ENCODE results near the gene DDX41.

GRCh38 chr5:177501874-177502678 is 14.7 kb downstream of the DDX41 start:
- TF ChIP-seq EZH2 (IDR thresholded peaks at IDR 0.05; ENCODE audit: borderline replicate concordance, control insufficient read depth, low read depth, low read length) (no peak), ZNF274 (IDR thresholded peaks at IDR 0.05; ENCODE audit: insufficient read depth, insufficient read length) (no peak), USF1 (IDR thresholded peaks at IDR 0.05; ENCODE audit: borderline replicate concordance, extremely low read length, insufficient read depth, low read depth, low read length) (no peak), EP300 (IDR thresholded peaks at IDR 0.05; ENCODE audit: borderline replicate concordance in 1 of 2, control insufficient read depth in 1 of 2, low read depth in 2 of 2, low read length in 2 of 2) (peak; percentile 82 to 91; a peak in 3 of 4 replicates), CTCF (IDR thresholded peaks at IDR 0.05 in 2 of 3, conservative IDR thresholded peaks at IDR 0.05 in 1 of 3; ENCODE audit: control insufficient read depth in 2 of 3, extremely low read depth in 1 of 3, insufficient read depth in 1 of 3, low read depth in 3 of 3, low read length in 3 of 3) (no peak), YY1 (IDR thresholded peaks at IDR 0.05; ENCODE audit: low read depth, low read length) (no peak), LARP7 (IDR thresholded peaks at IDR 0.05) (no peak; the same call in 1 of the 2 replicates)

Measured in GM12878 (cell line).